ENCODE results near the gene SIRT3.
"Not testable (repeated sequence)": the region's sequence is repeated elsewhere in the genome, so short reads cannot be mapped to it uniquely, and the experiment has no call there.

Gene SIRT3

GRCh38 chr11:191490-192478 lies 44.4 kb downstream of the SIRT3 start:
- DNase-seq; H3K79me2 ChIP-seq (ENCODE audit: low read length): not testable (repeated sequence)

DNA sequence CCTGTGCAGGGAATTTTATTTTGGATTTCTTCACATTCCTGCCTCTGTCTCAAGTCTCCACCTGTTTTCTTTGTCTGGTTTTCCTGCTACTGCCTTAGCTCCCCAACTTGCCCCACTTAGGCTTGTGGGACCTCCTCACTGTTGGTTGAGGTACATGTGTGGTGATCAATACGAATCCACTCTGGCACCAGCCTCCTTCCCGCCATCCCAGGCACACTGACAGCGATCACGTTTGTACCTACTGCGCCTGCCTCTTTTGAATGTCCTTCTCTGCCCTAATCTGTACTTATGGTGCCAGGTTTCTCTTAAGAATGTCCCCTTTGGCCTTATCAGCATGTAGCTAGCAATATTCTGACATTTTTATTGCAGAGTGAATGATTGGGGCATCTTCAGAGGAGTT lies 45.6 kb downstream of the SIRT3 start:
- H3K79me2 ChIP-seq (ENCODE audit: low read length); H3K4me3 ChIP-seq (ENCODE audit: low read length); H3K4me1 ChIP-seq (ENCODE audit: low read length); H3K4me2 ChIP-seq (ENCODE audit: low read depth, low read length); H4K20me1 ChIP-seq (ENCODE audit: insufficient read depth, low read length); H3K9ac ChIP-seq (ENCODE audit: low read length); H3K9me2 ChIP-seq (replicated peaks; ENCODE audit: insufficient read depth, low read length); H3K27ac ChIP-seq (ENCODE audit: low read length); H3F3A ChIP-seq (ENCODE audit: insufficient read depth, low read length); H3K27me3 ChIP-seq (replicated peaks; ENCODE audit: insufficient read depth, low read length); DNase-seq; H2AFZ ChIP-seq (ENCODE audit: low read length); H3K9me3 ChIP-seq (replicated peaks; ENCODE audit: insufficient read depth, low read length); H3K36me3 ChIP-seq (replicated peaks; ENCODE audit: insufficient read depth, low read length): not testable (repeated sequence)

More at GRCh38 chr11:191490-192478, 44.4 kb downstream of the SIRT3 start:
- H4K20me1 ChIP-seq (ENCODE audit: insufficient read depth, low read length); H3K4me3 ChIP-seq (ENCODE audit: low read length); H3K9ac ChIP-seq (ENCODE audit: low read length); H3K36me3 ChIP-seq (replicated peaks; ENCODE audit: insufficient read depth, low read length); H3K9me2 ChIP-seq (replicated peaks; ENCODE audit: insufficient read depth, low read length); H3K27me3 ChIP-seq (replicated peaks; ENCODE audit: insufficient read depth, low read length); H3F3A ChIP-seq (ENCODE audit: insufficient read depth, low read length); H3K4me2 ChIP-seq (ENCODE audit: low read depth, low read length); H2AFZ ChIP-seq (ENCODE audit: low read length); H3K27ac ChIP-seq (ENCODE audit: low read length); H3K9me3 ChIP-seq (replicated peaks; ENCODE audit: insufficient read depth, low read length); H3K4me1 ChIP-seq (ENCODE audit: low read length): not testable (repeated sequence)
- TF ChIP-seq, protein P1, sequence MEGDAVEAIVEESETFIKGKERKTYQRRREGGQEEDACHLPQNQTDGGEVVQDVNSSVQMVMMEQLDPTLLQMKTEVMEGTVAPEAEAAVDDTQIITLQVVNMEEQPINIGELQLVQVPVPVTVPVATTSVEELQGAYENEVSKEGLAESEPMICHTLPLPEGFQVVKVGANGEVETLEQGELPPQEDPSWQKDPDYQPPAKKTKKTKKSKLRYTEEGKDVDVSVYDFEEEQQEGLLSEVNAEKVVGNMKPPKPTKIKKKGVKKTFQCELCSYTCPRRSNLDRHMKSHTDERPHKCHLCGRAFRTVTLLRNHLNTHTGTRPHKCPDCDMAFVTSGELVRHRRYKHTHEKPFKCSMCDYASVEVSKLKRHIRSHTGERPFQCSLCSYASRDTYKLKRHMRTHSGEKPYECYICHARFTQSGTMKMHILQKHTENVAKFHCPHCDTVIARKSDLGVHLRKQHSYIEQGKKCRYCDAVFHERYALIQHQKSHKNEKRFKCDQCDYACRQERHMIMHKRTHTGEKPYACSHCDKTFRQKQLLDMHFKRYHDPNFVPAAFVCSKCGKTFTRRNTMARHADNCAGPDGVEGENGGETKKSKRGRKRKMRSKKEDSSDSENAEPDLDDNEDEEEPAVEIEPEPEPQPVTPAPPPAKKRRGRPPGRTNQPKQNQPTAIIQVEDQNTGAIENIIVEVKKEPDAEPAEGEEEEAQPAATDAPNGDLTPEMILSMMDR (IDR thresholded peaks at IDR 0.05; ENCODE audit: low read length): peak; percentile 34

DNA sequence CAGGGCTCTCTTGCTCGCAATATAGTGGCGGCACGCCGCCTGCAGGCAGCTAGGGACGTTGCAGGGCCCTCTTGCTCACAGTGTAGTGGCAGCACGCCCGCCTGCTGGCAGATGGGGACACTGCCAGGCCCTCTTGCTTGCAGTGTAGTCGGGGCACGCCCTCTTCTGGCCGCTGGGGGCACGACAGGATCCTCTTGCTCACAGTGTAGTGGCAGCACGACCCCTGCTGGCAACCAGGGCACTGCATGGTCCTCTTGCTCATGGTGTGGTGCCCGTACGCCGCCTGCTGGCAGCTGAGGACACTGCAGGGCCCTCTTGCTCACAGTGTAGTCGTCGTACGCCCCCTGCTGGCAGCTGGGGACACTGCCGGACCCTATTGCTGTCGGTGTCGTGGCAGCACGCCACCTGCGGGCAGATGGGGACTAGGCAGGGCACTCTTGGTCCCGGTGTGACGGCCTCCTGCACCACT lies 46.3 kb downstream of the SIRT3 start:
- not testable (repeated sequence) for H3K9me3 ChIP-seq (replicated peaks; ENCODE audit: insufficient read depth, low read length); H3F3A ChIP-seq (ENCODE audit: insufficient read depth, low read length); H3K79me2 ChIP-seq (ENCODE audit: low read length); H3K4me1 ChIP-seq (ENCODE audit: low read length); H2AFZ ChIP-seq (ENCODE audit: low read length); H3K9me2 ChIP-seq (replicated peaks; ENCODE audit: insufficient read depth, low read length); H3K27ac ChIP-seq (ENCODE audit: low read length); DNase-seq; H3K4me2 ChIP-seq (ENCODE audit: low read depth, low read length); H3K4me3 ChIP-seq (ENCODE audit: low read length); H4K20me1 ChIP-seq (ENCODE audit: insufficient read depth, low read length); H3K27me3 ChIP-seq (replicated peaks; ENCODE audit: insufficient read depth, low read length); H3K36me3 ChIP-seq (replicated peaks; ENCODE audit: insufficient read depth, low read length); H3K9ac ChIP-seq (ENCODE audit: low read length)
- TF ChIP-seq, protein P1 (IDR thresholded peaks at IDR 0.05; ENCODE audit: low read length): peak; percentile 39

DNA sequence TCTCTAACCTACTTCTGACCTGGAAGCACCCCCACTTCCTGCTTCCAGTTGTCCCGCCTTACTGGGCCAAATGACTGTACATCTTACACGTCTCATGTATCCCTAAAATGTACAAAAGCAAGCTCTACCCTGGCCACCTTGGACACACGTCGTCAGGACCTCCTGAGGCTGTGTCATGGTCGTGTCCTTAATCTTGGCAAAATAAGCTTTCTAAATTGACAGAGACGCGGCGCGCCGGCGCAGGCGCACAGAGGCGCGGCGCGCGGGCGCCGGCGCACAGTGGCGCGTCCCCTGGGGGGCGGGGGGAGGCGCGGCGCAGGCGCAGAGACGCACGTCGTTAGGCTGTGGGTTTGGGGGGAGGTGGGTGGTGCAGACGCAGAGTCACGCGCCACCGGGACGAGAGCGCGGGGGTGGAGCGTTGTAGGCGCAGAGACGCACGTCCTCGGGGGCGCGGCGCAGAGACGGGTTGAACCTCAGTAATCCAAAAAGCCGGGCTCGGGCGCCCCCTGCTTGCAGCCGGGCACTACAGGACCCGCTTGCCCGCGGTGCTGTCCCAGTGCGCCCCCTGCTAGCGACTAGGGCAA lies 46.9 kb downstream of the SIRT3 start:
- not testable (repeated sequence) for H3K36me3 ChIP-seq (replicated peaks; ENCODE audit: insufficient read depth, low read length); H3K4me1 ChIP-seq (ENCODE audit: low read length); H3K9ac ChIP-seq (ENCODE audit: low read length); H3K9me3 ChIP-seq (replicated peaks; ENCODE audit: insufficient read depth, low read length); DNase-seq; H3K4me3 ChIP-seq (ENCODE audit: low read length); H4K20me1 ChIP-seq (ENCODE audit: insufficient read depth, low read length); H3K79me2 ChIP-seq (ENCODE audit: low read length); H2AFZ ChIP-seq (ENCODE audit: low read length); H3F3A ChIP-seq (ENCODE audit: insufficient read depth, low read length); H3K4me2 ChIP-seq (ENCODE audit: low read depth, low read length); H3K27ac ChIP-seq (ENCODE audit: low read length); H3K27me3 ChIP-seq (replicated peaks; ENCODE audit: insufficient read depth, low read length); H3K9me2 ChIP-seq (replicated peaks; ENCODE audit: insufficient read depth, low read length)
